ENCODE results near the gene BTNL9.
"Not testable (repeated sequence)": the region's sequence is repeated elsewhere in the genome, so short reads cannot be mapped to it uniquely, and the experiment has no call there.

The BTNL9 gene

GRCh38 chr5:181063514-181063913 lies 23.4 kb downstream of the BTNL9 start:
- no peak for DNase-seq

GRCh38 chr5:181064987-181065386 lies 24.9 kb downstream of the BTNL9 start:
- DNase-seq, result no peak

GRCh38 chr5:181069767-181070491 lies 29.9 kb downstream of the BTNL9 start:
- no peak for DNase-seq

- DNase-seq, result no peak
Measured at GRCh38 chr5:181070523-181070922, 30.5 kb downstream of the BTNL9 start.

GRCh38 chr5:181071257-181071656 lies 31.2 kb downstream of the BTNL9 start:
- no peak for DNase-seq

GRCh38 chr5:181076920-181077319 lies 36.9 kb downstream of the BTNL9 start:
- DNase-seq, result no peak

- no peak for DNase-seq
Measured at GRCh38 chr5:181081989-181082388, 41.9 kb downstream of the BTNL9 start.

GRCh38 chr5:181084621-181085195 lies 44.6 kb downstream of the BTNL9 start:
- no peak for DNase-seq

GRCh38 chr5:181086026-181086883 lies 46.2 kb downstream of the BTNL9 start:
- no peak for DNase-seq

- no peak for DNase-seq
Measured at GRCh38 chr5:181086884-181087205, 46.8 kb downstream of the BTNL9 start.

GRCh38 chr5:181087309-181087708 lies 47.2 kb downstream of the BTNL9 start:
- DNase-seq, result no peak

GRCh38 chr5:181088289-181088688 lies 48.2 kb downstream of the BTNL9 start:
- DNase-seq, result no peak

- DNase-seq, result no peak
Measured at GRCh38 chr5:181092428-181092827, 52.4 kb downstream of the BTNL9 start.

GRCh38 chr5:181095162-181095561 lies 55.1 kb downstream of the BTNL9 start:
- DNase-seq, result not testable (repeated sequence)

- not testable (repeated sequence) for DNase-seq
Measured at GRCh38 chr5:181096721-181097382, 56.8 kb downstream of the BTNL9 start.

GRCh38 chr5:181097383-181097753 lies 57.3 kb downstream of the BTNL9 start:
- not testable (repeated sequence) for DNase-seq

- not testable (repeated sequence) for DNase-seq
Measured at GRCh38 chr5:181097759-181098491, 57.9 kb downstream of the BTNL9 start.

GRCh38 chr5:181098762-181099601 lies 58.9 kb downstream of the BTNL9 start:
- DNase-seq, result no peak

GRCh38 chr5:181099602-181100086 lies 59.6 kb downstream of the BTNL9 start:
- DNase-seq, result no peak

GRCh38 chr5:181100121-181100875 lies 60.2 kb downstream of the BTNL9 start:
- no peak for DNase-seq

All from NCI-H2029 treated with DMSO at 0.1 percent for 48 hours (cell line).